Ovary (tissue), 3 donors: ENCODE data around the gene STAT3.

ENCODE experiments used
- CTCF ChIP-seq, 3 donors: fragments of 450-650 bp in 2 of 3; fragments of 200-600 bp in 1 of 3; IDR thresholded peaks; one replicate each; pipeline versions ENCODE4 v1.5.1 to v1.8.0; 2016 to 2022; ENCODE audit warnings: antibody characterized with exemption in 3 of 3, mild to moderate bottlenecking in 1 of 3
- EP300 ChIP-seq: sonication (generic); formaldehyde crosslinking; IDR thresholded peaks from one replicate; pipeline ENCODE4 v1.6.1; 2017; ENCODE audit warnings: antibody characterized with exemption
- POLR2A ChIP-seq: fragments of 450-650 bp; IDR thresholded peaks from one replicate; pipeline ENCODE4 v1.6.1; 2017; ENCODE audit warnings: antibody characterized with exemption, mild to moderate bottlenecking, moderate library complexity
- donor health status: DM: no; HTN: no; CAD: no.

- TF ChIP-seq CTCF (IDR thresholded peaks at IDR 0.05) (no peak), POLR2A (no peak), EP300 (no peak)
Observed at GRCh38 chr17:42362245-42362961, 25.8 kb downstream of the STAT3 start.
